NT2/D1 (cell line): Measurements from ENCODE around the gene NTM.
A peak's percentile ranks its signal among the peaks of the same experiment; 100 is the strongest.

Experiments
- DNase-seq: peaks from one replicate; pipeline ENCODE4 v3.0.0-alpha.2; 2011; ENCODE audit warnings: low read depth, low spot score
- H3K27me3 ChIP-seq: 2 replicates; pipeline ENCODE4 v1.6.0; 2011; ENCODE audit warnings: mild to moderate bottlenecking; ENCODE audit not compliant: insufficient read length, insufficient read depth
- H3K36me3 ChIP-seq: 2 replicates; pipeline ENCODE4 v1.6.1; 2011; ENCODE audit warnings: mild to moderate bottlenecking, low read length, mixed read lengths; ENCODE audit not compliant: insufficient read depth, insufficient read length
- H3K4me1 ChIP-seq: 2 replicates; pipeline ENCODE4 v1.5.1; 2011; ENCODE audit not compliant: insufficient read depth, insufficient read length
- H3K4me3 ChIP-seq: 2 replicates; pipeline ENCODE4 v1.5.1; 2011; ENCODE audit warnings: low read depth; ENCODE audit not compliant: insufficient read length
- H3K9ac ChIP-seq: 2 replicates; pipeline ENCODE4 v1.6.0; 2011; ENCODE audit warnings: low read depth; ENCODE audit not compliant: insufficient read length
- H3K9me3 ChIP-seq: 2 replicates; pipeline ENCODE4 v1.5.1; 2011; ENCODE audit warnings: mild to moderate bottlenecking, low read length; ENCODE audit not compliant: insufficient read depth
- SUZ12 ChIP-seq: IDR thresholded peaks from 2 replicates; pipeline ENCODE4 v1.6.1; 2011; ENCODE audit not compliant: insufficient read length, insufficient read depth; ENCODE audit errors: extremely low read depth
- YY1 ChIP-seq: IDR thresholded peaks from 2 replicates; pipeline ENCODE4 v1.6.1; 2011; ENCODE audit not compliant: insufficient read length, insufficient read depth
- ZNF274 ChIP-seq: IDR thresholded peaks from 2 replicates; pipeline ENCODE4 v1.6.1; 2011; ENCODE audit warnings: mild to moderate bottlenecking, low read depth, low read length

The NTM gene

DNA sequence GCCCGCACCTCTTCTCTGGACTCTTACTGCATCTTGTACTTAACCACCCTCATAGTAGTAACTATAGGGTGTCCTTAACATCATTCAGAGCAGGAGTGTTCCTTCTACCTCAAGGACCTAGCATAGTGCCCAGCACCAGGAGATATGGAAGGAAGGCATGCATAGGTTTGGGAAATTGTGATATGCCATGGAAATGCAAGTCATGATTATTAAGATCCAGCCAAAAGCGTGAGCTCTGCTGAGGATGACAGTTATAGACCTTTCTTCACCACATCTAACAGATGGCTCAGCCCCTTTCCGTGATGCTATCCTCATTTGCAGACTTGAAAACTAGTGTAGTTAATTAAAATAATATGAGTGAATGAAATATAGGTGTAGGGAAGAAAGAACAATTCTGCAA is 746.1 kb downstream of the NTM start:
- Histone ChIP-seq H3K4me1 (no peaks in the 10 kb centered on the region), H3K4me3 (no peak overlapping the region), H3K9me3 (no peaks in the 10 kb centered on the region), H3K9ac (no peak overlapping the region), H3K36me3 (no peaks in the 10 kb centered on the region), H3K27me3 (no peaks in the 10 kb centered on the region)
- DNase-seq: no peak
- no peak for TF ChIP-seq ZNF274
- TF ChIP-seq SUZ12: no peak
- TF ChIP-seq YY1: no peak

- Histone ChIP-seq H3K9ac (no peak overlapping the region), H3K9me3 (no peaks in the 10 kb centered on the region), H3K4me1 (no peaks in the 10 kb centered on the region), H3K27me3 (no peaks in the 10 kb centered on the region), H3K36me3 (no peaks in the 10 kb centered on the region), H3K4me3 (no peak overlapping the region)
- TF ChIP-seq YY1 (no peak), SUZ12 (no peak), ZNF274 (no peak)
- DNase-seq: no peak
Measured at GRCh38 chr11:132118661-132119060, 748.2 kb downstream of the NTM start.

DNA sequence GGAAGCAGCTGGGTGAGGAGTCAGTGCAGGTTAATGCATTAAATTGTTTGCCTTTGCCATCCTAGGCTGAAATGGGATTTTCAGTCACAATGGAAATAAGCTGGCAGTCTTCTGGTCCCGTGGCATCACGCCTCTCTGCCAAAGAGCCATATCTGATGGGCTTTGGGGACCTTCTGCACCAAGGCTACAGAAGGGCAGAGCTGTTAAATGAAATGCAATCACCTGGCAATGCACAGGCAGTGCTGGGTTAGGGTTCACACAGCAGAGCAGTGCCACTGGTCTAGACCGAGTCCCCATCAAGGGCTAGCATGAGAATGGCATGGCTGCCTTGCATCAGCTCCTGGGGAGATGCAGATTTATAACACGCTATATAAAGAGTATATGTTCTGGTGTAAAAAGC is 749.2 kb downstream of the NTM start:
- DNase-seq: no peak
- no peaks in the 10 kb centered on the region for H3K4me1 ChIP-seq

GRCh38 chr11:132122735-132123134 is 752.3 kb downstream of the NTM start:
- Histone ChIP-seq H3K4me3 (no peak overlapping the region), H3K4me1 (no peaks in the 10 kb centered on the region), H3K27me3 (no peaks in the 10 kb centered on the region), H3K36me3 (no peaks in the 10 kb centered on the region), H3K9me3 (no peaks in the 10 kb centered on the region), H3K9ac (no peak overlapping the region)
- DNase-seq: no peak
- TF ChIP-seq ZNF274 (no peak), SUZ12 (no peak), YY1 (no peak)

More for the DNA sequence above, 749.2 kb downstream of the NTM start:
- Histone ChIP-seq H3K27me3 (no peaks in the 10 kb centered on the region), H3K9me3 (no peaks in the 10 kb centered on the region), H3K36me3 (no peaks in the 10 kb centered on the region), H3K9ac (no peak overlapping the region), H3K4me3 (no peak overlapping the region)
- no peak for TF ChIP-seq SUZ12
- TF ChIP-seq YY1: no peak
- TF ChIP-seq ZNF274: no peak

DNA sequence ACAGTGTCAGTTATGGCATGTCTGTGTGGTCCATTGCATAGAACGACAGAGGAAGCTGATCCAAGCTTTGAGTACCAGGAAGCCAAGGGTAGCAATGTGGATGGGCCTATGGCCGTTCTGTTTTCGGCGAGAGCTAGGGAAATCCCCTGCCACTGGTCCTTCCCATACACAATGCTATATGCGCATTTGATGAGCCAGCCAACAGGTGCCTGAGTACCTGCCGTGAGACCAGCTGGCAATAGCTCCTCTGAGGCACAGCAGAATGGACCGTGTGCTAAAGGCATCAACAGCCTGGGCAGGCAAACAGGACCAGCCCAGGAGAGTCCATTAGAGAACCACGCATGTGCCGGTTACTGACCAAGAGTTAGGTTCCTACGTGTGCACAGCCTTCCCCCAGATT is 753.0 kb downstream of the NTM start:
- Histone ChIP-seq H3K4me3 (no peak overlapping the region), H3K9ac (no peak overlapping the region), H3K9me3 (no peaks in the 10 kb centered on the region), H3K27me3 (no peaks in the 10 kb centered on the region), H3K36me3 (no peaks in the 10 kb centered on the region), H3K4me1 (no peaks in the 10 kb centered on the region)
- no peak for DNase-seq
- TF ChIP-seq YY1 (no peak), SUZ12 (no peak), ZNF274 (no peak)

DNA sequence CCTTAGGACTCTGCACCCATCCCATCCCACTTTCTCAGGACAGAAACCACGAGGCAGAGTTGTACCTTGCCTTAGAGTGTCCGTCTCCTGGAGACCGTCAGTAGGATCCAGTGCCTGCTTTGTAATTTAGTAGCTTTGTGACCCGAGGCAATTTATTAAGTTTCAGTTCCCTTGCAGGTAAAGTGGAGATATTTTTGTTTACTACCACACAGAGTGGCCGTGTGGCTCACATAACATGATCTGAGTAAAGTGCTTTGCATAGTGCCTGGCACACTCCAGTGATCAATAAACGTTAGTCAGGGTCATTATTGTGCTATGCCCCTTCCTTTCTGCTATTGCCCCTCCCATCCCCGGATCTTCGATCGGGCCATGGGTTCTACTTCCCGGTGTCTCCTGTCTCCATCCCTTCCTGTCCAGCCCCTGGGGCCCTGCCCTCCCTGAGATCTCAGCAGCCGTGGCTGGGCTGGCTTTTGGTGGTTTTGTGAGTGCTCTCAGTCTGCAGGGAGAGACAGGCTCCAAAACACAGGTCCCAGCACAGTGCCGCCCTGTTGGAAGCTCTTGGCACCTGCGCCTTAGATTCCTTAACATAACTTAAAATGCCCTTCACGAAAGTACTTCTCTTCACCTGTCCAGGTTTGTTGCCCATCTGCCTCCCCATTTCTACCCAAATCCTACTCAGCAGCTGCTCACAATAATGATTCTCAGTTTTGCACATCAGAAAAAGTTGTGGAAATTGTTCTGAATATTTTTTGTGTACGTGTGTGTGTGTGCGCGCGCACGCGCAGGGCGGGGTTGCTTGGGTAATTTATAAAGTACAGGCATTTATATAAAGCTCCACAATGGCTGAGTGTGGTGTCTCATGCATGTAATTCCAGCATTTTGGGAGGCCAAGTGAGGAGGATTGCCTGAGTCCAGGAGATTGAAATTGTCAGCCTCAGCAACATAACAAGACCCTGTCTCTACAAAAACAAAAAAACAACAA is 753.7 kb downstream of the NTM start:
- no peaks in the 10 kb centered on the region for H3K36me3 ChIP-seq
- H3K9me3 ChIP-seq: no peaks in the 10 kb centered on the region
- DNase-seq: no peak
- no peak overlapping the region for H3K9ac ChIP-seq
- no peaks in the 10 kb centered on the region for H3K27me3 ChIP-seq
- no peaks in the 10 kb centered on the region for H3K4me1 ChIP-seq
- TF ChIP-seq YY1: no peak
- no peak for TF ChIP-seq SUZ12
- no peak for TF ChIP-seq ZNF274
- no peak overlapping the region for H3K4me3 ChIP-seq

- no peaks in the 10 kb centered on the region for H3K9me3 ChIP-seq
- peak overlapping the region; percentile 16 for H3K4me3 ChIP-seq
- no peaks in the 10 kb centered on the region for H3K27me3 ChIP-seq
- no peak for DNase-seq
- H3K9ac ChIP-seq: peak overlapping the region; percentile 36
- no peaks in the 10 kb centered on the region for H3K4me1 ChIP-seq
- no peaks in the 10 kb centered on the region for H3K36me3 ChIP-seq
- TF ChIP-seq ZNF274: no peak
Measured at GRCh38 chr11:132125988-132126871, 755.8 kb downstream of the NTM start.
